ENCODE results near the gene FLRT1. TPM values are rescaled to one million over a fixed set of nuclear protein-coding genes. Genes with fewer than 3 reads are reported as not detected.

FLRT1 gene
- total RNA-seq, 2 donors from 2014 or later, result not detected

DNA sequence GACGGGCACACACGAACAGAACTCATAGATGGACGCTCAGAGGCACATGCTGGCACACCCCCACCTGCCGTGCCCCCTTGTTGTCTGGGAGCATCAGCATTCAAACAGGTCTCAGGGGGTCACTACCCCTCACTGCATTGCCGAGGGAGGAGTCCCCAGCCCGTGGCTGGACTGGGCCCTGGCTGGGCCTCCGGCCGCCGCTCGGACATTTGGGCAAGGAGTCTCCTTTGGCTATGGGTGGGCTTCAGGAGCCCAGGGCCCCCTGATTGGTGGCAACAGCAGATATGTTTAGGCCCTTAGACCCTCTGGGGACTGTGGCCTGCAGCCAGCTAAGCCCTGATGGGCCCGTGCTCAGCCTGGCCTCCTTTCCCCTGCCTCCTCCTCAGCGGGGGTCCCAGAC is 41.9 kb downstream of the FLRT1 start:
- ATAC-seq (no peak), DNase-seq (ENCODE audit: low spot score) (no peak)
- Mint-ChIP-seq H3K36me3 (no peaks in the 10 kb centered on the region), H3K4me1 (ENCODE audit: low read depth in 2 of 2) (no peaks in the 10 kb centered on the region), H3K27me3 (no peaks in the 10 kb centered on the region), H3K4me3 (no peak overlapping the region), H3K9me3 (no peaks in the 10 kb centered on the region), H3K27ac (no peak overlapping the region)

GRCh38 chr11:64078284-64078683 is 42.6 kb downstream of the FLRT1 start:
- Mint-ChIP-seq H3K4me1 (ENCODE audit: low read depth in 2 of 2) (no peaks in the 10 kb centered on the region), H3K9me3 (no peaks in the 10 kb centered on the region), H3K4me3 (no peak overlapping the region), H3K27ac (no peak overlapping the region), H3K27me3 (no peaks in the 10 kb centered on the region), H3K36me3 (no peaks in the 10 kb centered on the region)
- no peak for DNase-seq (ENCODE audit: low spot score)
- no peak for ATAC-seq

- Mint-ChIP-seq H3K36me3 (no peaks in the 10 kb centered on the region), H3K27ac (no peak overlapping the region), H3K4me3 (no peak overlapping the region), H3K27me3 (no peaks in the 10 kb centered on the region), H3K9me3 (no peaks in the 10 kb centered on the region), H3K4me1 (ENCODE audit: low read depth in 2 of 2) (no peaks in the 10 kb centered on the region)
- ATAC-seq, result no peak
- DNase-seq (ENCODE audit: low spot score), result no peak
These were observed 43.2 kb downstream of the FLRT1 start for GRCh38 chr11:64078905-64079304.

- H3K27me3 Mint-ChIP-seq, result no peaks in the 10 kb centered on the region
- H3K27ac Mint-ChIP-seq, result no peak overlapping the region
- no peaks in the 10 kb centered on the region for H3K4me1 Mint-ChIP-seq (ENCODE audit: low read depth in 2 of 2)
- H3K9me3 Mint-ChIP-seq, result no peaks in the 10 kb centered on the region
- ATAC-seq (no peak), DNase-seq (ENCODE audit: low spot score) (no peak)
- H3K36me3 Mint-ChIP-seq, result no peaks in the 10 kb centered on the region
- H3K4me3 Mint-ChIP-seq, result no peak overlapping the region
These were observed 44.7 kb downstream of the FLRT1 start for GRCh38 chr11:64080390-64080789.

GRCh38 chr11:64081745-64082442 is 46.2 kb downstream of the FLRT1 start:
- Mint-ChIP-seq H3K4me1 (ENCODE audit: low read depth in 2 of 2) (no peaks in the 10 kb centered on the region), H3K27ac (no peak overlapping the region), H3K9me3 (no peaks in the 10 kb centered on the region), H3K36me3 (no peaks in the 10 kb centered on the region), H3K27me3 (no peaks in the 10 kb centered on the region), H3K4me3 (no peak overlapping the region)
- ATAC-seq (no peak), DNase-seq (ENCODE audit: low spot score) (no peak)

- DNase-seq (ENCODE audit: low spot score) (no peak), ATAC-seq (no peak)
- H3K4me3 Mint-ChIP-seq, result no peak overlapping the region
- H3K36me3 Mint-ChIP-seq, result no peaks in the 10 kb centered on the region
- no peaks in the 10 kb centered on the region for H3K4me1 Mint-ChIP-seq (ENCODE audit: low read depth in 2 of 2)
- no peak overlapping the region for H3K27ac Mint-ChIP-seq
- H3K27me3 Mint-ChIP-seq, result no peaks in the 10 kb centered on the region
- no peaks in the 10 kb centered on the region for H3K9me3 Mint-ChIP-seq
These were observed 47.8 kb downstream of the FLRT1 start for GRCh38 chr11:64083398-64084080.

GRCh38 chr11:64084146-64084950 is 48.6 kb downstream of the FLRT1 start:
- DNase-seq (ENCODE audit: low spot score), result no peak
- Mint-ChIP-seq H3K9me3 (no peaks in the 10 kb centered on the region), H3K4me1 (ENCODE audit: low read depth in 2 of 2) (no peaks in the 10 kb centered on the region), H3K27ac (no peak overlapping the region), H3K4me3 (no peak overlapping the region), H3K27me3 (no peaks in the 10 kb centered on the region), H3K36me3 (no peaks in the 10 kb centered on the region)
- ATAC-seq, result no peak

DNA sequence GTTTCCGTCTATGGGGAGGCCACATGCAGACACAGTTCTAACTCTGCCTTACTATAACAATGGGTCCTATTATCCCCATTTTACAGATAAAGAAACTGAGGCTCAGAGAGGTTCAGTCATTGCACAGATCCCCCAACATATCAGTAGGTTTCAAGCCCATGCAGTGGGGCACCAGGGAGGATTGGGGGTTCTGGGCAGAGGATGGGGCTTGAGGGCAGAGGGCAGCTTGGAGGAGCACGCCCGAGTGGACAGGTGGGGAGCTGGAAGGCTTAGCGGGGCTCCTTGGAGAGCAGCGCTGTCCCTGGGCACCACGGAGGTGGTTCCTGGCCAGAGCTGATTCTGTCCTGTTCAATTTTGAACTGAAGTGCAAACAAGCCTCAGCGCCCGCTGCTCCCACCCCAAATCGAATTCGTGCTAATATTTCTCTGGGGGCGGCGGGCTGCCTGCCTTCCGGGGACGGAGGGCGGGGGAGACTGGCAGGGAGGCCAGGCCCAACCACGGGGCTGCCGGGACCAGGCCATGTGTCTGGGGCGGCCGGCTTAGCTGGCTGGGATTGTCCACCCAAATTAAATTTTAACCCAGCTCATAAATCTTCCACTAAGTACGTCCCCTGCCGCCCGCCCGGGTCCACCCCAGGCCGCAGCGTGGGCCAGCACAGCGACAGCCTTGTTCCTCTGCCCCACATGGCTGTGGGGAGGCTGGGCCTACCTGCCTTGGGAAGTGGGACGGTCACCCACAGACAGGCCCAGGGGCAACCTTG is 49.4 kb downstream of the FLRT1 start:
- ATAC-seq (no peak), DNase-seq (ENCODE audit: low spot score) (no peak)
- H3K27me3 Mint-ChIP-seq, result no peaks in the 10 kb centered on the region
- no peaks in the 10 kb centered on the region for H3K4me1 Mint-ChIP-seq (ENCODE audit: low read depth in 2 of 2)
- no peaks in the 10 kb centered on the region for H3K36me3 Mint-ChIP-seq
- no peak overlapping the region for H3K4me3 Mint-ChIP-seq
- H3K9me3 Mint-ChIP-seq, result no peaks in the 10 kb centered on the region
- no peak overlapping the region for H3K27ac Mint-ChIP-seq

Other genes starting within 250 kb of the FLRT1 start
- 10 to 100 TPM; 34.3 to 65.1 TPM for gene SPINDOC, start 222.5 kb upstream of the FLRT1 start, total RNA-seq
- 10 to 100 TPM; 54.9 to 68.5 TPM for gene MARK2, start 196.8 kb upstream of the FLRT1 start, total RNA-seq
- gene RCOR2, start 118.8 kb upstream of the FLRT1 start, total RNA-seq, result not detected
- 10 to 100 TPM; 29.4 to 43.8 TPM for gene NAA40, start 96.9 kb upstream of the FLRT1 start, total RNA-seq
- gene COX8A, start 61.3 kb upstream of the FLRT1 start, total RNA-seq, result 100 to 1,000 TPM; 383 to 427 TPM
- 10 to 100 TPM; 87.8 to 96.6 TPM for gene OTUB1, start 49.5 kb upstream of the FLRT1 start, total RNA-seq
- gene MACROD1, start 130.2 kb downstream of the FLRT1 start, total RNA-seq, result 10 to 100 TPM in 1 of 2 donors, 1 to 10 TPM in 1; 3.0 to 12.7 TPM
- 100 to 1,000 TPM; 431 to 450 TPM for gene STIP1, start 150.2 kb downstream of the FLRT1 start, total RNA-seq
- gene FERMT3, start 170.8 kb downstream of the FLRT1 start, total RNA-seq, result 100 to 1,000 TPM; 249 to 276 TPM
- 10 to 100 TPM; 30.5 to 35.7 TPM for gene TRPT1, start 190.3 kb downstream of the FLRT1 start, total RNA-seq
- gene NUDT22, start 190.3 kb downstream of the FLRT1 start, total RNA-seq, result 100 to 1,000 TPM in 1 of 2 donors, 10 to 100 TPM in 1; 83.6 to 120 TPM
- 10 to 100 TPM; 31.2 to 33.0 TPM for gene DNAJC4, start 194.6 kb downstream of the FLRT1 start, total RNA-seq
- gene VEGFB, start 198.7 kb downstream of the FLRT1 start, total RNA-seq, result 10 to 100 TPM; 38.7 to 42.3 TPM
- 10 to 100 TPM; 33.1 to 53.5 TPM for gene FKBP2, start 205.2 kb downstream of the FLRT1 start, total RNA-seq
- gene PPP1R14B, start 211.0 kb downstream of the FLRT1 start, total RNA-seq, result 100 to 1,000 TPM; 130 to 236 TPM
- 10 to 100 TPM; 13.9 to 16.4 TPM for gene PLCB3, start 215.6 kb downstream of the FLRT1 start, total RNA-seq
- 10 to 100 TPM; 29.5 to 46.9 TPM for gene BAD, start 248.7 kb downstream of the FLRT1 start, total RNA-seq
- 10 to 100 TPM; 40.9 to 62.7 TPM for gene GPR137, start 249.9 kb downstream of the FLRT1 start, total RNA-seq

Measured in natural killer cell treated with Interleukin-12 subunit alpha and Interleukin-12 subunit beta and Interleukin-15 and Interleukin-18, amount 100 ng/mL, for 72 hours (primary cell).